HepG2 (cell line): Measurements from ENCODE around the gene F2RL3. TPM values are rescaled to one million over a fixed set of nuclear protein-coding genes. Genes with fewer than 3 reads are reported as not detected.
"Not testable (repeated sequence)": the region's sequence is repeated elsewhere in the genome, so short reads cannot be mapped to it uniquely, and the experiment has no call there.

ENCODE experiments used
- ATAC-seq: fragments of 200-7000 bp; cut with Tn5 transposase; 3 replicates; pipeline ENCODE4 v1.9.1; 2020; ENCODE audit warnings: mild to moderate bottlenecking, moderate library complexity
- BruUV-seq: library from RNA; stranded (reverse); fragments of 400-500 nt; replicated peaks from 2 replicates; lab custom pipeline; 2021; lab: Mats Ljungman, UMichigan
- CTCF ChIA-PET: fragments of 300-600 bp; formaldehyde crosslinking; extraction: SDS; loops from one replicate; lab custom pipeline; 2021; ENCODE audit warnings: low total read pairs, inconsistent platforms, low intra/inter-chr PET ratio; lab: Yijun Ruan, JAX
- POLR2A ChIA-PET: fragments of 350-600 bp; sonication (Branson Sonifier 250); formaldehyde crosslinking; loops from one replicate; lab custom pipeline; 2020; ENCODE audit warnings: antibody characterized with exemption, inconsistent platforms; lab: Yijun Ruan, JAX
- DNase-seq: peaks from one replicate; pipeline ENCODE4 v3.0.0-alpha.2; 2015; ENCODE audit warnings: low spot score
- FAIRE-seq: peaks from 3 replicates; lab custom pipeline; 2011; peaks lifted over from hg19 to GRCh38; lab: Jason Lieb, UNC
- H2AFZ ChIP-seq: one replicate; pipeline ENCODE4 v1.6.1; 2011; ENCODE audit warnings: low read length, inconsistent platforms
- H3K27ac ChIP-seq: fragments of 300-600 bp; 3 replicates; pipeline ENCODE4 v1.8.0; 2011; ENCODE audit warnings: mixed run types, mild to moderate bottlenecking, mixed read lengths, low read length, inconsistent platforms; ENCODE audit not compliant: insufficient read depth; ENCODE audit errors: extremely low read length
- H3K27me3 ChIP-seq, 2 experiments: fragments of 200-600 bp in 1 of 2; 2 replicates in 1 of 2; 3 replicates in 1 of 2; pipeline versions ENCODE4 v1.6.0 to v1.8.0; 2011; ENCODE audit warnings: low read length in 2 of 2, mild to moderate bottlenecking in 2 of 2, moderate library complexity in 2 of 2, inconsistent platforms in 1 of 2; ENCODE audit not compliant: insufficient read depth in 2 of 2, control insufficient read depth in 1 of 2
- H3K36me3 ChIP-seq, 2 experiments: fragments of 200-600 bp in 1 of 2; replicated peaks in 1 of 2; 2 replicates in 1 of 2; 3 replicates in 1 of 2; pipeline versions ENCODE4 v1.5.1 to v1.8.0; 2011; ENCODE audit warnings: low read length in 2 of 2, inconsistent platforms in 1 of 2; ENCODE audit not compliant: insufficient read depth in 2 of 2, control insufficient read depth in 1 of 2
- H3K4me1 ChIP-seq: 2 replicates; pipeline ENCODE4 v1.5.1; 2012; ENCODE audit warnings: low read length, inconsistent platforms; ENCODE audit not compliant: insufficient read depth
- H3K4me2 ChIP-seq: 2 replicates; pipeline ENCODE4 v1.6.0; 2011; ENCODE audit warnings: low read depth, low read length, inconsistent platforms
- H3K4me3 ChIP-seq, 3 experiments: fragments of 200-600 bp in 1 of 3; sonication (generic), shearing (Covaris generic) in 1 of 3; replicated peaks in 1 of 3; 2 replicates each; pipeline ENCODE4 v1.5.1; 2011 to 2016; ENCODE audit warnings: low read length in 3 of 3, inconsistent platforms in 2 of 3, low read depth in 2 of 3, mild to moderate bottlenecking in 2 of 3, control low read depth in 1 of 3, mixed read lengths in 1 of 3; ENCODE audit not compliant: insufficient read depth in 1 of 3
- H3K79me2 ChIP-seq: one replicate; pipeline ENCODE4 v1.6.1; 2011; ENCODE audit warnings: low read length, inconsistent platforms; ENCODE audit not compliant: insufficient read depth
- H3K9ac ChIP-seq: 2 replicates; pipeline ENCODE4 v1.6.0; 2011; ENCODE audit warnings: mild to moderate bottlenecking, low read depth, low read length, inconsistent platforms; ENCODE audit not compliant: insufficient read depth
- H3K9me3 ChIP-seq: 2 replicates; pipeline ENCODE4 v1.5.1; 2012; ENCODE audit warnings: mild to moderate bottlenecking, low read length
- H4K20me1 ChIP-seq: 2 replicates; pipeline ENCODE4 v1.6.0; 2011; ENCODE audit warnings: inconsistent platforms, mild to moderate bottlenecking, low read length, moderate library complexity; ENCODE audit not compliant: insufficient read depth
- DNMT1 ChIP-seq: sonication (generic); formaldehyde crosslinking; IDR thresholded peaks from 2 replicates; pipeline ENCODE4 v1.5.1; 2020; ENCODE audit warnings: mild to moderate bottlenecking, missing genetic modification reagents
- YEATS2 ChIP-seq: sonication (generic); formaldehyde crosslinking; IDR thresholded peaks from 2 replicates; pipeline ENCODE4 v1.4.0; 2020; ENCODE audit warnings: missing genetic modification reagents, borderline replicate concordance
- ZNF451 ChIP-seq: sonication (generic); formaldehyde crosslinking; IDR thresholded peaks from 2 replicates; pipeline ENCODE4 v1.5.0; 2020; ENCODE audit warnings: mild to moderate bottlenecking, missing genetic modification reagents
- ZNF460 ChIP-seq: sonication (generic); formaldehyde crosslinking; IDR thresholded peaks from 2 replicates; pipeline ENCODE4 v1.5.1; 2020; ENCODE audit warnings: missing genetic modification reagents, mild to moderate bottlenecking, borderline replicate concordance
- WGBS: methylation state at CpG from one replicate; pipeline ENCODE4 v1.1.6; 2017; ENCODE audit warnings: low lambda C conversion rate; 5-methylcytosine and 5-hydroxymethylcytosine counted together
- in situ Hi-C: cut with HindIII; loops from 2 replicates; pipeline ENCODE4 v1.10.0; 2017; ENCODE audit warnings: low pct_unique_long_range_greater_than_20kb; ENCODE audit not compliant: extremely low pct_ligation_motif_present
- intact Hi-C: fragments of 100-400 bp; cut with micrococcal nuclease; formaldehyde crosslinking; loops from one replicate; pipeline ENCODE4 v1.10.0; 2022; ENCODE audit not compliant: unreplicated experiment
- polyA plus RNA-seq, 8 experiments: library from polyadenylated mRNA; depleted of rRNA in 3 of 8; stranded (reverse) in 7 of 8; unstranded in 1 of 8; fragments of >200 nt; fragmentation: Illumina TruSeq in 4 of 8; extraction: Trizol in 4 of 8; gene quantifications; 2 replicates each; pipeline versions ENCODE4 v1.2.1 to v1.2.3, GENCODE V29; 2011 to 2016; ENCODE audit warnings: low read depth in 4 of 8, missing spikeins in 1 of 8, mixed read lengths in 1 of 8; ENCODE audit not compliant: insufficient read depth in 1 of 8
- total RNA-seq, 5 experiments: library from RNA; depleted of rRNA; stranded (reverse); fragments of >200 nt; fragmentation: Illumina TruSeq; extraction: Trizol; gene quantifications; 2 replicates each; pipeline ENCODE4 v1.2.3, GENCODE V29; 2016; ENCODE audit warnings: low read depth in 1 of 5
- TF ChIP-seq, protein P1 (sequence below): sonication (generic); formaldehyde crosslinking; IDR thresholded peaks from 2 replicates; pipeline ENCODE4 v1.4.0; 2020; ENCODE audit warnings: mild to moderate bottlenecking, missing genetic modification reagents
- TF ChIP-seq, protein P2 (sequence below), 2 experiments: sonication (generic) in 1 of 2; formaldehyde crosslinking in 1 of 2; IDR thresholded peaks; 2 replicates each; pipeline versions ENCODE4 v1.4.0 to v1.6.1; 2016 to 2020; ENCODE audit warnings: borderline replicate concordance in 1 of 2, low read depth in 1 of 2, mild to moderate bottlenecking in 1 of 2, missing genetic modification reagents in 1 of 2

The F2RL3 gene
- total and polyA plus RNA-seq, 2 of the 13 experiments (the other 11 are each of a cell fraction or from before 2014, with no cell fraction given): not detected

DNA sequence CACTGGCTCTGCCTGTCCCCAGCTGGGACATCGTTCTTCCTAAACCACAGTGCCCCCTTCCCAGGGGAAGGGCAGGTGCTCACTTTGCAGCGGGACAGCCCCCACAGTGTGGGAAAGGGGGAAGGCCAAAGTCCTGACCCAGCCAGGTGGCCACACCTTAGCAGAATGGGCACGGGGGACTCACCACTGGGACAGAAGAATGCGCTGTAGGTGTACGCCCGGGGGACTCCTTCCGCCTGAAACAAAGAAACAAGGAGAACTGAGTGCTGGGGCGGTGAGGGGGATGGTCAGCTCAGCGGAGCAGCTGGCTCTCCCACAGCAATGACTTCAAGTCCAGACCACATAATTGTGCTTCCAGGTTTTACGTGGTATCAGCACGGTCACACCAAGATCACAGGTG is 49.4 kb downstream of the F2RL3 start (continued):
- TF ChIP-seq, protein P1, sequence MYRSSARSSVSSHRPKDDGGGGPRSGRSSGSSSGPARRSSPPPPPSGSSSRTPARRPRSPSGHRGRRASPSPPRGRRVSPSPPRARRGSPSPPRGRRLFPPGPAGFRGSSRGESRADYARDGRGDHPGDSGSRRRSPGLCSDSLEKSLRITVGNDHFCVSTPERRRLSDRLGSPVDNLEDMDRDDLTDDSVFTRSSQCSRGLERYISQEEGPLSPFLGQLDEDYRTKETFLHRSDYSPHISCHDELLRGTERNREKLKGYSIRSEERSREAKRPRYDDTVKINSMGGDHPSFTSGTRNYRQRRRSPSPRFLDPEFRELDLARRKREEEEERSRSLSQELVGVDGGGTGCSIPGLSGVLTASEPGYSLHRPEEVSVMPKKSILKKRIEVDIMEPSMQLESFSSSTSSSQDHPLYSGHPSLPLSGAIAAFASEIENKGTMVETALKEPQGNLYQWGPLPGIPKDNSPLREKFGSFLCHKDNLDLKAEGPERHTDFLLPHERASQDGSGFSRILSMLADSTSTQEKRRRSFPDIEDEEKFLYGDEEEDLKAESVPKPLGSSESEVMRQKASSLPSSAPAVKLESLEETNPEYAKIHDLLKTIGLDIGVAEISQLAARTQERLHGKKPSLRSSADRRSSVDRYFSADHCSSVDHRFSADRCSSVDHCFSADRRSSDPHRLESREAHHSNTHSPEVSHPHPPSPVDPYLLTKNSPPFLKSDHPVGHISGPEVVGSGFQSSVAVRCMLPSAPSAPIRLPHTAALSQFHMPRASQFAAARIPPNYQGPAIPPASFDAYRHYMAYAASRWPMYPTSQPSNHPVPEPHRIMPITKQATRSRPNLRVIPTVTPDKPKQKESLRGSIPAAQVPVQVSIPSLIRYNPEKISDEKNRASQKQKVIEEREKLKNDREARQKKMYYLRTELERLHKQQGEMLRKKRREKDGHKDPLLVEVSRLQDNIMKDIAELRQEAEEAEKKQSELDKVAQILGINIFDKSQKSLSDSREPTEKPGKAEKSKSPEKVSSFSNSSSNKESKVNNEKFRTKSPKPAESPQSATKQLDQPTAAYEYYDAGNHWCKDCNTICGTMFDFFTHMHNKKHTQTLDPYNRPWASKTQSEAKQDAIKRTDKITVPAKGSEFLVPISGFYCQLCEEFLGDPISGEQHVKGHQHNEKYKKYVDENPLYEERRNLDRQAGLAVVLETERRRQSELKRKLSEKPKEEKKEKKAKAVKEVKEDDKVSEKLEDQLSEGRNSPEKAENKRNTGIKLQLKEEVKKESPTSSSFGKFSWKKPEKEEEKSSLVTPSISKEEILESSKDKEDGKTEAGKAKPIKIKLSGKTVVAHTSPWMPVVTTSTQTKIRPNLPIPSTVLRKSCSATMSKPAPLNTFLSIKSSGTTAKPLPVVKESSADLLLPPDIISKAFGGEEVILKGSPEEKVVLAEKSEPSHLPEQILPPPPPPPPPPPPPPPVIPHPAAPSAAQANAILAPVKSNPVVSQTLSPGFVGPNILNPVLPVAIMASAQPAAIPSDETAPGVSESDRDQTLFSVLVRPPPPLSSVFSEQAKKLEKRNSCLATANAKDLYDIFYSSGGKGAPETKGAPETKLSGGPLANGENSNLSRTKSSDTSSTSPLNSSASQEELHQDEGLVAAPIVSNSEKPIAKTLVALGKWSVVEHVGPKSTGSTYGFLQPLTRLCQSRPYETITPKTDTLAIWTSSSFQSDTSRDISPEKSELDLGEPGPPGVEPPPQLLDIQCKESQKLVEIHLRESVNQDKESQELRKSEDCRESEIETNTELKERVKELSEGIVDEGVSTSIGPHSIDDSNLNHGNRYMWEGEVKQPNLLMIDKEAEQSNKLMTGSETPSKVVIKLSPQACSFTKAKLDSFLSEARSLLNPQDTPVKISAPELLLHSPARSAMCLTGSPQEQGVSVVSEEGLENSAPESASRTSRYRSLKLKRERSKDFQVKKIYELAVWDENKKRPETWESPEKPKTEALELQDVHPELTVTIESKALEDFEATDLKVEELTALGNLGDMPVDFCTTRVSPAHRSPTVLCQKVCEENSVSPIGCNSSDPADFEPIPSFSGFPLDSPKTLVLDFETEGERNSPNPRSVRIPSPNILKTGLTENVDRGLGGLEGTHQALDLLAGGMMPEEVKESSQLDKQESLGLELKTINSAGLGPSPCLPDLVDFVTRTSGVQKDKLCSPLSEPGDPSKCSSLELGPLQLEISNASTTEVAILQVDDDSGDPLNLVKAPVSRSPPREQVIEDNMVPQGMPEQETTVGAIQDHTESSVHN: no peak
- TF ChIP-seq ZNF451 (no peak), DNMT1 (no peak), ZNF460 (CRISPR knock-in tag) (no peak), YEATS2 (CRISPR knock-in tag) (no peak)
- TF ChIP-seq, protein P2, sequence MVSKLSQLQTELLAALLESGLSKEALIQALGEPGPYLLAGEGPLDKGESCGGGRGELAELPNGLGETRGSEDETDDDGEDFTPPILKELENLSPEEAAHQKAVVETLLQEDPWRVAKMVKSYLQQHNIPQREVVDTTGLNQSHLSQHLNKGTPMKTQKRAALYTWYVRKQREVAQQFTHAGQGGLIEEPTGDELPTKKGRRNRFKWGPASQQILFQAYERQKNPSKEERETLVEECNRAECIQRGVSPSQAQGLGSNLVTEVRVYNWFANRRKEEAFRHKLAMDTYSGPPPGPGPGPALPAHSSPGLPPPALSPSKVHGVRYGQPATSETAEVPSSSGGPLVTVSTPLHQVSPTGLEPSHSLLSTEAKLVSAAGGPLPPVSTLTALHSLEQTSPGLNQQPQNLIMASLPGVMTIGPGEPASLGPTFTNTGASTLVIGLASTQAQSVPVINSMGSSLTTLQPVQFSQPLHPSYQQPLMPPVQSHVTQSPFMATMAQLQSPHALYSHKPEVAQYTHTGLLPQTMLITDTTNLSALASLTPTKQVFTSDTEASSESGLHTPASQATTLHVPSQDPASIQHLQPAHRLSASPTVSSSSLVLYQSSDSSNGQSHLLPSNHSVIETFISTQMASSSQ (IDR thresholded peaks at IDR 0.05; ENCODE audit: low read depth): no peak
- TF ChIP-seq, protein P2 (CRISPR knock-in tag; IDR thresholded peaks at IDR 0.05; ENCODE audit: borderline replicate concordance): no peak

DNA sequence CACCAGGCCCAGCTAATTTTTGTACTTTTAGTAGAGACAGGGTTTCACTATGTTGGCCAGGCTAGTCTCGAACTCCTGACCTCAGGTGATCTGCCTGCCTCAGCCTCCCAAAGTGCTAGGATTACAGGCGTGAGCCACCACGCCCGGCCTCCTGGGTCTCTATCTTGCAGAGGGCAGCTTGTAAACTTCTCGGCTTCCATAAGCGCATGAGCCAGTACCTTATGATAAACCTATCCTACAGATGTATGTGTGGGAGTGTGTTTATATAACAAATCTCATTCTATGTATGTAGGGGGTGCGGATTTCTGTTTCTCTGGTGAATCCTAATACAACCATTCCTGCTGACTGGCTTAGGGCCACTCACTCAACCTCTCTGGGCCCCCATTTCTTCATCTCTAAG is 51.3 kb downstream of the F2RL3 start:
- CTCF ChIA-PET, in situ Hi-C loops, H3K9ac ChIP-seq, H3K36me3 ChIP-seq, BruUV-seq, FAIRE-seq, ATAC-seq, H3K4me2 ChIP-seq, H2AFZ ChIP-seq, H3K79me2 ChIP-seq, H3K4me3 ChIP-seq, H4K20me1 ChIP-seq, DNase-seq, POLR2A ChIA-PET, H3K4me1 ChIP-seq, H3K27ac ChIP-seq, H3K27me3 ChIP-seq, H3K9me3 ChIP-seq: not testable (repeated sequence)
- intact Hi-C loops: loop anchor here (5.0 kb wide), 1 partner anchor 217 kb away; no protein-coding TSS in a partner anchor
- 51% methylated on average over 7 of the region's 7 CpGs for WGBS
